Neural cell (in vitro differentiated cells): ENCODE measurements around the gene DUSP22. TPM values are rescaled to one million over a fixed set of nuclear protein-coding genes. Genes with fewer than 3 reads are reported as not detected.

Experiments
- H2AFZ ChIP-seq: fragments of 200-600, 300-800 bp; sonication (generic), shearing (Covaris generic); 2 replicates; pipeline ENCODE4 v1.6.0; 2014; ENCODE audit warnings: low read depth, mild to moderate bottlenecking, antibody characterized with exemption, low read length, moderate library complexity
- H3F3A ChIP-seq: fragments of 200-600 bp; shearing (Covaris generic); 2 replicates; pipeline ENCODE4 v1.6.1; 2016; ENCODE audit warnings: mild to moderate bottlenecking, moderate library complexity, mixed read lengths, antibody characterized with exemption, low read length; ENCODE audit not compliant: insufficient read depth, poor library complexity, severe bottlenecking
- H3K27ac ChIP-seq: fragments of 200-600, 300-800 bp; sonication (generic), shearing (Covaris generic); 2 replicates; pipeline ENCODE4 v1.5.1; 2014; ENCODE audit warnings: mild to moderate bottlenecking, low read length, moderate library complexity
- H3K27me3 ChIP-seq: fragments of 300-800, 200-600 bp; sonication (generic), shearing (Covaris generic); 2 replicates; pipeline ENCODE4 v1.6.0; 2014; ENCODE audit warnings: mild to moderate bottlenecking, low read depth, low read length, moderate library complexity; ENCODE audit not compliant: insufficient read depth
- H3K36me3 ChIP-seq: fragments of 300-800, 200-600 bp; sonication (generic), shearing (Covaris generic); 2 replicates; pipeline ENCODE4 v1.5.1; 2014; ENCODE audit warnings: mild to moderate bottlenecking, antibody characterized with exemption, low read length, moderate library complexity; ENCODE audit not compliant: insufficient read depth
- H3K4me2 ChIP-seq: fragments of 300-800, 200-600 bp; sonication (generic), shearing (Covaris generic); 2 replicates; pipeline ENCODE4 v1.6.0; 2014; ENCODE audit warnings: mild to moderate bottlenecking, low read length
- H3K4me3 ChIP-seq: fragments of 300-800, 200-600 bp; sonication (generic), shearing (Covaris generic); 2 replicates; pipeline ENCODE4 v1.5.1; 2014; ENCODE audit warnings: mild to moderate bottlenecking, low read length, moderate library complexity
- H3K79me2 ChIP-seq: fragments of 200-600 bp; shearing (Covaris generic); replicated peaks from 2 replicates; pipeline ENCODE4 v1.6.0; 2014; ENCODE audit warnings: mild to moderate bottlenecking, low read length, moderate library complexity; ENCODE audit not compliant: insufficient read depth
- H3K9ac ChIP-seq: fragments of 300-800, 200-600 bp; sonication (generic), shearing (Covaris generic); 2 replicates; pipeline ENCODE4 v1.6.1; 2016; ENCODE audit warnings: mild to moderate bottlenecking, low read length, mixed read lengths
- H3K9me2 ChIP-seq: fragments of 200-600 bp; shearing (Covaris generic); 2 replicates; pipeline ENCODE4 v1.6.1; 2016; ENCODE audit warnings: mild to moderate bottlenecking, low read length, mixed read lengths; ENCODE audit not compliant: insufficient read depth
- H3K9me3 ChIP-seq: fragments of 200-600, 300-800 bp; sonication (generic), shearing (Covaris generic); 2 replicates; pipeline ENCODE4 v1.6.1; 2016; ENCODE audit warnings: mild to moderate bottlenecking, mixed run types, low read length, moderate library complexity, mixed read lengths
- H4K20me1 ChIP-seq: fragments of 200-600 bp; shearing (Covaris generic); 2 replicates; pipeline ENCODE4 v1.6.1; 2016; ENCODE audit warnings: mild to moderate bottlenecking, mixed run types; ENCODE audit not compliant: insufficient read depth
- CTCF ChIP-seq: fragments of 450-650 bp; IDR thresholded peaks from 2 replicates; pipeline ENCODE4 v1.5.1; 2014; ENCODE audit warnings: antibody characterized with exemption, mild to moderate bottlenecking, moderate library complexity; ENCODE audit not compliant: poor library complexity, severe bottlenecking
- EP300 ChIP-seq: fragments of 450-650 bp; conservative IDR thresholded peaks from 2 replicates; pipeline ENCODE4 v1.6.1; 2014; ENCODE audit warnings: antibody characterized with exemption, mild to moderate bottlenecking, moderate library complexity; ENCODE audit not compliant: poor library complexity, severe bottlenecking
- EZH2 ChIP-seq: fragments of 200-600, 300-800 bp; shearing (Covaris generic), sonication (generic); IDR thresholded peaks from 2 replicates; pipeline ENCODE4 v1.6.1; 2014; ENCODE audit warnings: antibody characterized with exemption, low read length, borderline replicate concordance, mild to moderate bottlenecking; ENCODE audit not compliant: insufficient read depth, poor library complexity, severe bottlenecking
- MXI1 ChIP-seq: fragments of 450-650 bp; conservative IDR thresholded peaks from 2 replicates; pipeline ENCODE4 v1.6.1; 2014; ENCODE audit warnings: antibody characterized with exemption, mild to moderate bottlenecking; ENCODE audit not compliant: poor library complexity, severe bottlenecking
- POLR2AphosphoS5 ChIP-seq: IDR thresholded peaks from 2 replicates; pipeline ENCODE4 v1.6.1; 2012
- RAD21 ChIP-seq: fragments of 450-650 bp; conservative IDR thresholded peaks from 2 replicates; pipeline ENCODE4 v1.6.1; 2014; ENCODE audit warnings: antibody characterized with exemption, mild to moderate bottlenecking, moderate library complexity
- REST ChIP-seq: IDR thresholded peaks from 2 replicates; pipeline ENCODE4 v1.6.1; 2012; ENCODE audit warnings: borderline replicate concordance
- SMC3 ChIP-seq: fragments of 450-650 bp; conservative IDR thresholded peaks from 2 replicates; pipeline ENCODE4 v1.6.1; 2014; ENCODE audit warnings: antibody characterized with exemption, mild to moderate bottlenecking, moderate library complexity; ENCODE audit not compliant: poor library complexity
- TAF1 ChIP-seq: IDR thresholded peaks from 2 replicates; pipeline ENCODE4 v1.6.1; 2012; ENCODE audit warnings: low read depth
- polyA plus RNA-seq: library from polyadenylated mRNA; depleted of rRNA; stranded (reverse); fragments of >200 nt; gene quantifications from 2 replicates; pipeline ENCODE4 v1.2.3, GENCODE V29; 2014

Gene DUSP22
- polyA plus RNA-seq, 1 donor from 2014 or later, result 24.9 TPM

GRCh38 chr6:398558-399078 lies 106.3 kb downstream of the DUSP22 start:
- H3K9me2 ChIP-seq, result no peaks in the 10 kb centered on the region
- TF ChIP-seq SMC3 (no peak), EZH2 (no peak), RAD21 (no peak), EP300 (no peak), MXI1 (no peak), TAF1 (no peak)
- no peaks in the 10 kb centered on the region for H3K9me3 ChIP-seq
- H3F3A ChIP-seq, result no peaks in the 10 kb centered on the region
- H3K27ac ChIP-seq, result no peak overlapping the region
- H2AFZ ChIP-seq, result no peak overlapping the region
- no peaks in the 10 kb centered on the region for H3K36me3 ChIP-seq
- H4K20me1 ChIP-seq, result no peaks in the 10 kb centered on the region
- no peak overlapping the region for H3K9ac ChIP-seq
- H3K4me3 ChIP-seq, result no peak overlapping the region
- no peaks in the 10 kb centered on the region for H3K79me2 ChIP-seq
- peaks cover 31% of the 10 kb centered on the region for H3K27me3 ChIP-seq
- H3K4me2 ChIP-seq, result no peak overlapping the region

- Histone ChIP-seq H3K27ac (no peak overlapping the region), H2AFZ (no peak overlapping the region), H3K9ac (no peak overlapping the region), H3K4me3 (no peak overlapping the region), H3K79me2 (no peaks in the 10 kb centered on the region), H3K9me3 (peaks cover 3% of the 10 kb centered on the region), H4K20me1 (no peaks in the 10 kb centered on the region), H3K4me2 (no peak overlapping the region), H3F3A (no peaks in the 10 kb centered on the region), H3K27me3 (peaks cover 17% of the 10 kb centered on the region), H3K9me2 (no peaks in the 10 kb centered on the region), H3K36me3 (no peaks in the 10 kb centered on the region)
- TF ChIP-seq CTCF, result no peak
- TF ChIP-seq POLR2AphosphoS5, result no peak
- no peak for TF ChIP-seq RAD21
- no peak for TF ChIP-seq EP300
- TF ChIP-seq SMC3, result no peak
- TF ChIP-seq MXI1, result no peak
- no peak for TF ChIP-seq EZH2
- no peak for TF ChIP-seq REST
- TF ChIP-seq TAF1, result no peak
Observed at GRCh38 chr6:399785-400534, 107.7 kb downstream of the DUSP22 start.
